Endothelial cell of umbilical vein (primary cell): ENCODE results near the gene RALB. TPM values are rescaled to one million over a fixed set of nuclear protein-coding genes. Genes with fewer than 3 reads are reported as not detected.

Experiments
- BruUV-seq: library from RNA; stranded (reverse); fragments of 400-500 nt; replicated peaks from 2 replicates; lab custom pipeline; 2021; lab: Mats Ljungman, UMichigan
- CTCF ChIA-PET: fragments of 300-600, 350-600 bp; sonication (Branson Sonifier 250); formaldehyde crosslinking; loops from one replicate; lab custom pipeline; 2021; ENCODE audit warnings: antibody characterized with exemption, inconsistent platforms; lab: Charles Lee
- POLR2A ChIA-PET: fragments of 300-600, 350-600 bp; sonication (Branson Sonifier 250); formaldehyde crosslinking; loops from one replicate; lab custom pipeline; 2021; ENCODE audit warnings: antibody characterized with exemption, inconsistent platforms; lab: Charles Lee
- DNase-seq: peaks from one replicate; pipeline ENCODE4 v3.0.0-alpha.2; 2011; ENCODE audit warnings: low read depth, low spot score
- FAIRE-seq: peaks from 2 replicates; lab custom pipeline; 2011; peaks lifted over from hg19 to GRCh38; lab: Jason Lieb, UNC
- H2AFZ ChIP-seq: 2 replicates; pipeline ENCODE4 v1.6.0; 2012; ENCODE audit warnings: low read depth, low read length, control low read depth, inconsistent platforms
- H3K27ac ChIP-seq: 2 replicates; pipeline ENCODE4 v1.5.1; 2011; ENCODE audit warnings: low read depth, mild to moderate bottlenecking, control low read depth, low read length, moderate library complexity; ENCODE audit not compliant: insufficient read depth
- H3K27me3 ChIP-seq, 2 experiments: 2 replicates each; pipeline versions ENCODE4 v1.6.0 to v1.6.1; 2011; ENCODE audit warnings: low read length in 2 of 2, mixed read lengths in 1 of 2; ENCODE audit not compliant: control insufficient read depth in 2 of 2, insufficient read depth in 2 of 2
- H3K36me3 ChIP-seq, 2 experiments: 2 replicates in 1 of 2; 3 replicates in 1 of 2; pipeline ENCODE4 v1.5.1; 2011; ENCODE audit warnings: low read length in 2 of 2, mild to moderate bottlenecking in 1 of 2, moderate library complexity in 1 of 2; ENCODE audit not compliant: control insufficient read depth in 2 of 2, insufficient read depth in 2 of 2; ENCODE audit errors: extremely low read depth in 1 of 2
- H3K4me1 ChIP-seq: 3 replicates; pipeline ENCODE4 v1.5.1; 2011; ENCODE audit warnings: mild to moderate bottlenecking, low read length; ENCODE audit not compliant: control insufficient read depth, insufficient read depth; ENCODE audit errors: extremely low read depth
- H3K4me2 ChIP-seq: 2 replicates; pipeline ENCODE4 v1.6.1; 2011; ENCODE audit warnings: low read length, control low read depth, mixed read lengths; ENCODE audit not compliant: insufficient read depth
- H3K4me3 ChIP-seq, 3 experiments: fragments of 200-600 bp in 1 of 3; sonication (generic), shearing (Covaris generic) in 1 of 3; replicated peaks in 1 of 3; 2 replicates each; pipeline ENCODE4 v1.5.1; 2011 to 2016; ENCODE audit warnings: control low read depth in 3 of 3, low read length in 3 of 3, mild to moderate bottlenecking in 2 of 3, inconsistent platforms in 1 of 3, low read depth in 1 of 3, moderate library complexity in 1 of 3; ENCODE audit not compliant: insufficient read depth in 1 of 3
- H3K79me2 ChIP-seq: 2 replicates; pipeline ENCODE4 v1.6.0; 2012; ENCODE audit warnings: low read length, inconsistent platforms; ENCODE audit not compliant: control insufficient read depth, insufficient read depth
- H3K9ac ChIP-seq: replicated peaks from 2 replicates; pipeline ENCODE3; 2011; ENCODE audit warnings: low read length, control low read depth; ENCODE audit not compliant: insufficient read depth; ENCODE audit errors: extremely low read depth
- H3K9me1 ChIP-seq: replicated peaks from 3 replicates; pipeline ENCODE4 v1.6.0; 2011; ENCODE audit warnings: mild to moderate bottlenecking, low read length; ENCODE audit not compliant: control insufficient read depth, insufficient read depth; ENCODE audit errors: extremely low read depth
- H3K9me3 ChIP-seq: replicated peaks from 2 replicates; pipeline ENCODE4 v1.5.1; 2012; ENCODE audit warnings: low read length, inconsistent platforms; ENCODE audit not compliant: control insufficient read depth, insufficient read depth
- H4K20me1 ChIP-seq: replicated peaks from 2 replicates; pipeline ENCODE3; 2011; ENCODE audit warnings: mild to moderate bottlenecking, low read length; ENCODE audit not compliant: control insufficient read depth, insufficient read depth; ENCODE audit errors: extremely low read depth
- EZH2 ChIP-seq: IDR thresholded peaks from 2 replicates; pipeline ENCODE4 v1.6.1; 2012; ENCODE audit warnings: borderline replicate concordance, low read depth, mild to moderate bottlenecking, moderate library complexity, low read length, inconsistent platforms; ENCODE audit not compliant: severe bottlenecking
- FOS ChIP-seq: IDR thresholded peaks from 2 replicates; pipeline ENCODE4 v1.6.1; 2011; ENCODE audit warnings: mild to moderate bottlenecking, low read length, moderate library complexity, borderline replicate concordance; ENCODE audit not compliant: insufficient read depth
- GATA2 ChIP-seq: IDR thresholded peaks from 2 replicates; pipeline ENCODE4 v1.7.0; 2011; ENCODE audit warnings: low read depth, mild to moderate bottlenecking, moderate library complexity, mixed read lengths, low read length; ENCODE audit not compliant: insufficient read length, insufficient read depth
- JUN ChIP-seq: IDR thresholded peaks from 2 replicates; pipeline ENCODE4 v1.6.1; 2011; ENCODE audit warnings: borderline replicate concordance, low read depth; ENCODE audit not compliant: insufficient read length, insufficient read depth
- MYC ChIP-seq: IDR thresholded peaks from one replicate; pipeline ENCODE4 v1.6.1; 2011; ENCODE audit warnings: mild to moderate bottlenecking, low read depth, low read length
- POLR2A ChIP-seq: IDR thresholded peaks from 2 replicates; pipeline ENCODE4 v1.6.1; 2012; ENCODE audit warnings: low read depth, mild to moderate bottlenecking, control low read depth, low read length
- POLR2AphosphoS5 ChIP-seq: IDR thresholded peaks from 2 replicates; pipeline ENCODE4 v1.6.1; 2012; ENCODE audit warnings: low read depth, mild to moderate bottlenecking, control low read depth, low read length, moderate library complexity; ENCODE audit not compliant: insufficient read depth
- dilution Hi-C: fragments of 300-500 bp; cut with MboI; formaldehyde crosslinking; loops from one replicate; pipeline ENCODE4 v1.15.0; 2019; ENCODE audit warnings: low sequenced_read_pairs; ENCODE audit not compliant: extremely low pct_ligation_motif_present
- intact Hi-C: fragments of 100-400 bp; cut with micrococcal nuclease; formaldehyde crosslinking; loops from one replicate; pipeline ENCODE4 v1.10.0; 2022
- polyA plus RNA-seq, 4 experiments: library from polyadenylated mRNA; depleted of rRNA in 3 of 4; stranded (reverse) in 3 of 4; unstranded in 1 of 4; fragments of >200 nt; gene quantifications; 2 replicates each; pipeline versions ENCODE4 v1.2.1 to v1.2.3, GENCODE V29; 2011 to 2012; ENCODE audit warnings: missing spikeins in 1 of 4
- total RNA-seq: library from RNA; stranded (reverse); gene quantifications from 2 replicates; pipeline ENCODE4 v1.2.3, GENCODE V29; 2021
- TF ChIP-seq, protein P1 (sequence below): IDR thresholded peaks from 2 replicates; pipeline ENCODE4 v1.6.1; 2011; ENCODE audit not compliant: insufficient read depth, insufficient read length
- TF ChIP-seq, protein P2 (sequence below), 2 donors: IDR thresholded peaks; 1 replicate in 1 of 2; 2 replicates in 1 of 2; pipeline ENCODE4 v1.5.1; 2011; ENCODE audit warnings: low read length in 2 of 2, mild to moderate bottlenecking in 2 of 2, moderate library complexity in 2 of 2, control low read depth in 1 of 2, inconsistent platforms in 1 of 2, low read depth in 1 of 2; ENCODE audit not compliant: insufficient read depth in 1 of 2; ENCODE audit errors: extremely low read depth in 1 of 2

The RALB gene
- total and polyA plus RNA-seq, 2 donors (not counting 3 experiments of a cell fraction or from before 2014, with no cell fraction given) = 105 to 115 TPM

DNA sequence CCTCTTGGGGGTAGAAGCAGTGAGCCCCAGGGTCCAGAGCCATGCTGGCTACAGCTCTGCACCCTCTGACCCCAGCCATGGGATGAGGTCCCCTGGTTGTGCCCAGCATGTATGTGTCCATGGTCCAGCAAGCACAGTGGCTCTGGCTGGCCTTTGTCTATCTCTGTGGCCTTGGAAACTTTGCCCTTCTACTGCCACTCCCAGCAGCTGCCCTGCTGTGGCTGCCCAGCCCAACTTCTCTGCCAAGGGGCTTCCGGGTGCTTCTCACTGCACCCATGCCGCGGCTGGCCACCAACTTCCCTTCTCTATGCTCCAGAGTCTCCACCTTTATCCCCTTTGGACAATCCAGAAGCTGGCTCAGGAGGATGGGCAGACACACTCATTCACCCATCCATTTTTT lies 48.2 kb upstream of the RALB start:
- intact Hi-C loops = no loop called here
- ChIA-PET POLR2A (no interaction called here), CTCF (interaction anchor here (1.0 to 5.9 kb wide), 4 partner anchors 10 to 451 kb away, joined by 3 to 42 read pairs (median 4); no protein-coding TSS in a partner anchor)
- Histone ChIP-seq H3K4me1 (no peaks in the 10 kb centered on the region), H3K79me2 (no peaks in the 10 kb centered on the region), H4K20me1 (no peaks in the 10 kb centered on the region), H3K9ac (no peak overlapping the region), H3K27ac (no peak overlapping the region), H3K9me3 (no peaks in the 10 kb centered on the region), H3K4me3 (no peak overlapping the region), H3K27me3 (no peaks in the 10 kb centered on the region), H2AFZ (no peak overlapping the region), H3K36me3 (no peaks in the 10 kb centered on the region), H3K4me2 (no peak overlapping the region), H3K9me1 (no peaks in the 10 kb centered on the region)
- dilution Hi-C loops = no loop called here
- DNase-seq = no peak
- no peak for TF ChIP-seq FOS
- no peak for TF ChIP-seq GATA2
- TF ChIP-seq JUN = no peak
- TF ChIP-seq POLR2A = no peak
- no peak for FAIRE-seq
- BruUV-seq = no TSS peak

DNA sequence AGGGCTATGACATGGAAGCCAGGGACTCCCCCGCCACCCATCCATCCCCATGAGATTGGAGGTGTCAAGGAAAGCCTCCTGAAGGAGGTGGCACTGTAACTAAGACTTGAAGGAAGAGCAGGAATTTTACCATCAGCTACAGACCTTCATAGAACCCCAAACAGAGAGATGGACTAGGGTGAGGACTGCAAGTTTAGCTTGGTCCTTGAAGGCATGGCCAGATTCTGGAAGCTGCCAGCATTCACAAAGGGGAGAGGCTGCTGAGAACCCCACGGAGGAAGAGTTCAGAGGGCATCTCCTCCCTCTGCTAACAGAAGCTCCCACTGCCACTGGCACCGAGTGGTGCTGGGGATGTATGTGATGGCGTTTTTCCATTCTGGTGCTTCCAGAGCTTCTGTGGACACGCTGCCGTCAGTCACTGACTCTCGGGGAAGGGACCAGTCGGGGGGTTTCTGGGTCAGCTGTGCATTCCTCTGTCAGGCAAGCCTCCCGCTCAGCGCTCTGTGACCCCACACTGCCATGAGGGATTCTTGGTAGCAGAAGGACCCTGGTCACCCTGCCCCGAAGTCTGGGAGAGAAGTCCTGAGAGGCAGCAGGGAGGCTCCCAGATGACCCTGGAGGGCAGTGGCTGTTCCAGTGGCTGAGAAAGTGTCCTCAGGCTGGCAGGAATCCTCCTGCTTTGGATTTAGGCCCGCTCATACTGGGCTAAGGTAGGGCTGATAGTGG lies 47.5 kb upstream of the RALB start:
- H3K36me3 ChIP-seq = no peaks in the 10 kb centered on the region
- H3K4me2 ChIP-seq = no peak overlapping the region
- intact Hi-C loops (loop anchor here (5.0 kb wide), 1 partner anchor 477 kb away; no protein-coding TSS in a partner anchor), dilution Hi-C loops (no loop called here)
- no peak overlapping the region for H2AFZ ChIP-seq
- no TSS peak for BruUV-seq
- ChIA-PET CTCF (interaction anchor here (0.8 to 5.9 kb wide), 4 partner anchors 9 to 107 kb away, joined by 3 to 42 read pairs (median 4); no protein-coding TSS in a partner anchor), POLR2A (no interaction called here)
- no peaks in the 10 kb centered on the region for H3K27me3 ChIP-seq
- no peak overlapping the region for H3K9ac ChIP-seq
- no peaks in the 10 kb centered on the region for H3K9me3 ChIP-seq
- no peak for TF ChIP-seq EZH2
- TF ChIP-seq, protein P1, sequence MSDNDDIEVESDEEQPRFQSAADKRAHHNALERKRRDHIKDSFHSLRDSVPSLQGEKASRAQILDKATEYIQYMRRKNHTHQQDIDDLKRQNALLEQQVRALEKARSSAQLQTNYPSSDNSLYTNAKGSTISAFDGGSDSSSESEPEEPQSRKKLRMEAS = no peak
- TF ChIP-seq POLR2AphosphoS5 = no peak
- no peak for TF ChIP-seq MYC
- no peak for TF ChIP-seq JUN
- TF ChIP-seq, protein P2, sequence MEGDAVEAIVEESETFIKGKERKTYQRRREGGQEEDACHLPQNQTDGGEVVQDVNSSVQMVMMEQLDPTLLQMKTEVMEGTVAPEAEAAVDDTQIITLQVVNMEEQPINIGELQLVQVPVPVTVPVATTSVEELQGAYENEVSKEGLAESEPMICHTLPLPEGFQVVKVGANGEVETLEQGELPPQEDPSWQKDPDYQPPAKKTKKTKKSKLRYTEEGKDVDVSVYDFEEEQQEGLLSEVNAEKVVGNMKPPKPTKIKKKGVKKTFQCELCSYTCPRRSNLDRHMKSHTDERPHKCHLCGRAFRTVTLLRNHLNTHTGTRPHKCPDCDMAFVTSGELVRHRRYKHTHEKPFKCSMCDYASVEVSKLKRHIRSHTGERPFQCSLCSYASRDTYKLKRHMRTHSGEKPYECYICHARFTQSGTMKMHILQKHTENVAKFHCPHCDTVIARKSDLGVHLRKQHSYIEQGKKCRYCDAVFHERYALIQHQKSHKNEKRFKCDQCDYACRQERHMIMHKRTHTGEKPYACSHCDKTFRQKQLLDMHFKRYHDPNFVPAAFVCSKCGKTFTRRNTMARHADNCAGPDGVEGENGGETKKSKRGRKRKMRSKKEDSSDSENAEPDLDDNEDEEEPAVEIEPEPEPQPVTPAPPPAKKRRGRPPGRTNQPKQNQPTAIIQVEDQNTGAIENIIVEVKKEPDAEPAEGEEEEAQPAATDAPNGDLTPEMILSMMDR (IDR thresholded peaks at IDR 0.05; ENCODE audit: extremely low read depth in 1 of 2, insufficient read depth in 1 of 2, low read depth in 1 of 2, low read length in 2 of 2) = no peak
- no peak for TF ChIP-seq FOS
- TF ChIP-seq GATA2 = no peak
- TF ChIP-seq POLR2A = no peak
- H3K9me1 ChIP-seq = no peaks in the 10 kb centered on the region
- no peaks in the 10 kb centered on the region for H3K4me1 ChIP-seq
- no peak overlapping the region for H3K4me3 ChIP-seq
- H4K20me1 ChIP-seq = no peaks in the 10 kb centered on the region
- H3K79me2 ChIP-seq = no peaks in the 10 kb centered on the region
- FAIRE-seq (no peak), DNase-seq (no peak)
- H3K27ac ChIP-seq = no peak overlapping the region
